SW 1271 (cell line): ENCODE data around the gene MTHFSD.

ENCODE experiments used
- DNase-seq, 2 experiments: peaks; one replicate each; lab custom pipeline; 2025; lab: John Stamatoyannopoulos, UW

The MTHFSD gene

DNA sequence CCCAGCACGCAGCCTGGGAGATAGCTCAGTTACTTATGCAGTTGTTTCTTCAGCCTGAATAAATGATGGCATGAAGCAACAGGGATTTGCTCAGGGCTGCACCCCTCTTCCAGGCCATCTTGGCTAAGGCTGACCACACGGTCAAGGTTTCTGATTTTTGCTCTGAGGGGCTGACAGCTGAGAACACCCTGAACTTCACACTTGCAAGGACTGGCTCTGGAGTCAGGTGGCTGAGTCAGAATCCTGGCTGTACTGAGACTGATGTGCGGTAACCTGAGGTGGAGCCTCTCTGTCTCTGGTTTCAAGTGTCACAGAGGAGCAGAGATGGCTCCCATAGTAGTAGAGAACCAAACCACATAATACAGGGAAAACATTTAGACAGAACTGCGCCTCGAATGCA, 4.8 kb downstream of the MTHFSD start:
- DNase-seq, result no peak

DNA sequence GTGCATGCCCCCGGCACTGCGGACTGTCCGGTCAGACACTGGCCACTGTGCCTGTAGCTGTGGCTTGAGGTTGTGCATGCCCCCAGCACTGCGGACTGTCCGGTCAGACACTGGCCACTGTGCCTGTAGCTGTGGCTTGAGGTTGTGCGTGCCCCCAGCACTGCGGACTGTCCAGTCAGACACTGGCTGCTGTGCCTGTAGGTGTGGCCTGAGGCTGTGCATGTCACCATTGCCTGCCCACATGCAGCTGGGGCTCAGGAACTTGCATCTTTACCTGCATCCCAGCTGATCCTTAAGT, 5.2 kb downstream of the MTHFSD start:
- DNase-seq, result no peak

DNA sequence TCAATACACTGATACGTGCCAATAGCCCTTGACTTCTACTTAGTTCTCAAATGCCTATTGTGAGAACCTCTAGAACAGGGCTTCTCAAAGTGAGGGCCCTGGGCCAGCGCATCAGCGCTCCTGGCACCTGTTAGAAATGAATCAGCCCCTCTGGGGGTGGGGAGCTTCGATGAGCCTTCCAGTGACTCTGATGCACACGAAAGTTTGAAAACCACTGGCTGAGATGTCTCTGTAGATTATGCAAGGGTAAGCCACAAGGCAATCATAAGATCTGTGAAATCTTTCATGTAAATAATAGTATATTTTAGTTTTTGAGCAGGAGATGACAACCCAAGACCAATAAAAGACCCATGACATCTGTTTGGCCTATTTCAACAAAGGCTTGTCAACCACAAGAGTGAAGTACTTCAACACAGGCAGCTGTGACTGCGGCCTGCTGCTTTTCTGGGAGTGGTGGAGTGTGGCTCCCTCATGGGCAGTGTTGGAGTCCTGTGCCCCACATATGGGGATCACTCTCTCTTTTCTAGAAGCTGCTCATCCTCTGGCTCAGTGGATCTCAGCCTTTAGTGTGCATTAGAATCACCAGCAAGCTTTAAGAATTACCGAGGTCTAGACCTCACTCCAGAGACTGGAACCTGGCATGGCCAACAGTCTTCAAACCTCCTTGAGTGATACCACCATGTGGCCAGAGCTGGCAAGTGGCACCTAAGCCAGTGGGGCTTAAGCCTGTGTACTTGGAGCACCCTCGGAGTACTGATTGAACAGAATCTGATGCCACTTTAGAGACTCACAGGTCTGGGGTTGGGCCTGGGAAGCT, 5.8 kb downstream of the MTHFSD start:
- no peak for DNase-seq

DNA sequence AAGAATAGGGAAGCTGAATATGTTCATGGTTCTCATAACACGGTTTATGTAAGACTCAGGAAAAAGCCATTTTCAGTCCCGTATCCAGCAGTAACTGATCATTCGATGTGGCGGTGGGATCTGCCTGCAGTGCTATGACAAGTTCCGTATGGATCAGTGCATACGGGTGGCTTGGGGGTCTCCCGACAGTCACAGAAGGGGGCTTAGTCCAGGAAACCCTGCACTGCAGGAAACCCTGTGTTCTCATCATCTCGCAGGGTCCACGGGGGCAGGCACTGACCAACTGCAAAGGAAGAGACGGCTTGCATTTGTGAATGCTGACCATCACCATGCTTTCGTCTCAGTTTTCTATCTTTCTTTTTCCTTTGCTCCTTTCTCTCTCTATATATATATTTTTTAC, 7.7 kb downstream of the MTHFSD start:
- DNase-seq, result no peak

DNA sequence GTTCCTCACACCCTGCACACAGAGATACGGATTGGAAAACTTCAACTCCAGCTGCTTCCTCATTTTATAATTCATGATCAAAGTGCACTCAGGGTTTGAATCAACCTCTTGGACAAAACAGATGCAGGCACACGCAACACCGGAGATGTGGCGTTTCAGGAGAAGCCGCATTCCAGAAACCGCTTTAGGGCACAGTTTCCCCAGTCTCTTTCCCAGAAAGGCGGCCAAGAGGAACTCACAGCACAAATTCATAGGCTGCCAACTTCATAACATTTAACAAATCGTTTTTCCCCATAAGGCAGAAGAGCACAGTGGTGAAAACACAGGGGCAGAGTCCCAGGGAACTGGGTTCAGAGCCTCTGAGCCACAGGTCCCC, 8.4 kb downstream of the MTHFSD start:
- DNase-seq, result no peak

DNA sequence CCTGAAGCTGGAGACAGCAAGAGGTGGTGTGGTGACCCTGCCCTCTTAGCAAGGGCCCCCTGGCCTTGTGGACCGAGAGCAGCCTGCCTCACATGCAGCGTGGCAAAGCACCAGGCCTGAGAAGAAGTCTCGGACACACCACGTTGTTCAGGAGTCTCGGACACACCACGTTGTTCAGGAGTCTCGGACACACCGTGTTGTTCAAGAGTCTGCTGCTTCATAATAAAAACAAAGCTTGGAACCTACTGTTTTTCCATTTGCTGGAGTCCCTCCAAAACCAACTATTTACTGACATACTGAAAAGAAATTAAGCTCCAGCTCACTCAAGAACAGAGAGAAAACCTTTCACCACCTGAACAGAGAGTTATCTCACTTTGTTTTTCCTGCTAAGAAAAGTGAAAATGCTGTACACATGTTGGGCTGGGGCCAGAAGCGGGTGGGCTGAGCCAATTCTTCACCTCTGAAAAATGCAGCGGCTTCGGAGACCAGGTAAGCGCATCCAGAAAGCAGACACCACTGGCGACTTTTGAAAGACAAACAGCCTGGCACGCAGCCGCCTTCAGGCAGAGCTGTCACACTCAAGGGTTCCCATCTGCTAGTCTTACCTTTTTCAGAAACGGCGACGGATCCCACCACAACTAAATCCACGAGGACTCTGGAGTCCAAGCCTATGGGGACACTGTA, 8.9 kb downstream of the MTHFSD start:
- no peak for DNase-seq

DNA sequence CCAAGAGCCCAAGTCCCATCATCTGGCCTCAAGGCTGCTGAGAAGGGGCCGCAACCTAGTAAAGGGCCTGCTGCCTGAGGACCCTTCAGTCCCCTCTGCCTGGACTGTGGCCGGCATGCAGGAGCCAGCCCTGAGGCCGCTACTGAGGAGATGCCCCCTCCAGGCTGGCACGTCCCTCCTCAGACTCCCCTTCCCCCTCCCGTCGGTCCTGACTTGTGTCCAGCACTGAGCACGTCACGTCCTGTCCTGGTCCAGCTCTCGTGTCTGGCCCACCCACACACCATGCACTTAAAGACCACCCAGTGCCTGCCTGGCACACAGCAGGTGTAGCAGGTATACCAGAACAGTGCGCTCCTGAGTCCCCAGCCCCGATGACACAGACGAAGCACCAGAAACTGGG, 9.6 kb downstream of the MTHFSD start:
- no peak for DNase-seq

DNA sequence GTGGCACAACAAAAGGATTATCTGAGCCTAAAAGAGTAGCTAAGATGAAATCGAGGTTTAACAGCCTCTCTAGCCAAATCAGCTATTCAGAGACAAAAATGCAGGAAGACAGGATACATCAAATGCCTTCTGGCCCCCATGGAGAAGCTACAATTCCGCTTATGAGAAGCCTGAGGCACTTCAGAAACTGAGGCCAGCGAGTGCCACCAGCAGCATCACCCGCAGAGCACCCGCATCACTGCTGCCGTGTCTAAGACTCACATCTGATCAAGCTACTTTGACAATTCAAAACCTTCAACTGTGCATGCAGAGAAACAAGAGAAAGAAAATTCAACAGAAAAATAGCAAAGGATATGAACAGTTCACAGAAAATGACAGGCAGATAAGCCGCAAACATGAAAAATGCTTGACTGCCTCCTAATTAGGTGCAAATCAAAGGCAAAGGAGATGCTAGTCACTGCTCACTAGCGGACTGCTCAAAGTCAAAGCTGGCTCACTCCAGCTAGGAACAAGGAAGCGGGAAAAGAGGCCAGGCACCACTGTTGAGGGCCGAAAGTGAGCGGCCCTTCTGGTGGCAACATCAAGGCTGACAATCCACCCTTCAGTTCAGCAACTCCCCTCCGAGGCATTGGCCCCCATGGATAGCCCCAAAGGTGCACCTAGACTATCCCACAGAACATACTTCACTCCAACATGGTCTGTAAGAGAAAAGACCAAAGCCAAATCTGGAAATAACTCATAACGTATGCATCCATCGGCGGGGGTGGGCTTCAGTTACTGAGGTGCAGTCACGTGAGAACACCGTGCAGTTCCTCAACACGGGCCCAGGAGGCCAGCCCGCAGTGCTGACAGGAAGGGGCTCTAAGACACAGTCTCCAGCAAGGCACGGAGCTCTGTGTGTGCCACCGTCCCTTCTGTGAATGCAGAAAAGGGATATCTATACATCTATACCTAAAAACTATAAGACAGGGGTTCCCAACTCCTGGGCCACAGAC, 12.0 kb downstream of the MTHFSD start:
- DNase-seq, result no peak

DNA sequence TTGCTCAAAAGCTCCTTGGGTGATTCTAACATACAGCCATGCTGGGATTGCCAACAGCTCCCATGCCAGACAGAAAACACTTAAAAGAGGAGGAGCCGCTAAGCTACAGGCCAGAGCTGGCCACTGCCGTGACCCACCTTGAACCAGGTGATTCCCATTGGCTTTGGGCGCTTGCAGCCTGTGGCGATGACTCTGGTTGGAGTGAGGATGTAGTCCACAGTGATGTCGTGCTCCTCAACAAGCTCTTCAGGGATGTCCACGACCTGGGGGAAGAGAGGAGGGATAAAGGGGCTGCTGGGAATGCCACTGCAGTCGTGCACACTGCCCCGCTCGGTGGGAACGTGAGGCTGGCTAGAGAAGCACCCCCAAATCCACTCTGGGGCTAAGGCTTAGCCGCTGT, 13.5 kb downstream of the MTHFSD start:
- no peak for DNase-seq

DNA sequence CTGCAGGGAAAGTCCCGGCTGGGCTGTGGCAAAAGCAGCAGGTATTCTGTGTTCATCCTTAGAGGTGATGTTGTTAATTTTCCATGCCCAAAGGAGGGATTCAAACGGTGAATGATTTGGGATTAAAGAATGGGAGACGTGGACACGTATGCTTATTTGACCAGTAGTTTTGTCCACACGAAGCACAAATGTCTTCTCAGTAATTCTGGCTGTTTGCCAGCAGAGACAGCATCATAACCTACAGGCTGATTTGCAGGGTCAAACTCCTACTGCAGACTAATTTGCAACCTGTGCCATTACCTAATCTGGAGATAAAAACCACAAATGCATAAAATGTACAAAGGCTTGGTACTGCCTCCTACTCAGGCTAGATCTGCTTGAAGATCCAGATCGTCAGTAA, 14.1 kb downstream of the MTHFSD start:
- no peak for DNase-seq

DNA sequence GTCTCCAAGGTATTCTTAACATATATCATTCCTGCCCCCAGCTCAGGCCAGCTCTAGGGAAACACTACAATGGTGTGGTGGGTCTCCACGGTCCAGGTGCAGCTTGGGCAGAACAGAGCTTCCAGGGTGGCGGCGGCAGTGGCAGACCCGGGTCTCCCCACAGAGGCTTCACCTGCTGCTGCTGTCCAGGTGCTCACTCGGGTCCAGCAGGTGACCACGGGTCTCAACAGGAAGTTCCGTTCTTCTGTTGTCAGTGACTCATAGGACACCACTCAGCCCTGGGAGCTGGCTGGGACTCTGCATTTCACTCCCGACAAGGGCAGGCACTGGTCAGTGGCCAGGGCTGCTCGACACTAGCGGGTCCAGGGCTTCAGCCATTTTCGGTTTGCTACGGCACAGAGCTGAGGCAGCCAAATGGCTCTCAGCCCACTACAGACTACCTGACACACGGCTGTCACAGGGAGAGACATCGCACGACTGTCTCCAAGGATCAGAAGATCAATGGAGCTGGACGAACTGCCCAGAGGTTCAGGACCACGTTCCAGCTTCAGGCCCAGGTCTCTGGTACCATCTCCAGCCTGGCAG, 16.7 kb downstream of the MTHFSD start:
- DNase-seq, result no peak

DNA sequence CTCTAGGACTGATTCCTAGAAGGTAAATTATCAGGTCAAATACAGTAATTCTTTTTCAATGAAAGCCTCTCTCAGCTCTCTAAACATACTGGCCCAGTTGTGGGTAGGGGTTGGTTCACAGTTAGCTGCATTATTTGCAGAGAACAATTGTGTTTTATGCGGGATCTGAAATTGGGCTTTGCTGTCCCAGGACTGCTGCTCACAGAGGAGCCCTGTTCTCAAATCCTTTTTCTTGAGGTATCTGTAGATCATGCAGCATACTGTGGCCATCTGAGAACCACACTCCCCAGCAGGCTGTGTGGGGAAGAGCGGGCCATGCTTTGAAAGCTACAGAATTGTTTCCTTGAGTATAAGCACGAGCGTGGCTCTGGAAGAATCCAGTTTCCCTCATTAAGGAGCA, 17.5 kb downstream of the MTHFSD start:
- no peak for DNase-seq

DNA sequence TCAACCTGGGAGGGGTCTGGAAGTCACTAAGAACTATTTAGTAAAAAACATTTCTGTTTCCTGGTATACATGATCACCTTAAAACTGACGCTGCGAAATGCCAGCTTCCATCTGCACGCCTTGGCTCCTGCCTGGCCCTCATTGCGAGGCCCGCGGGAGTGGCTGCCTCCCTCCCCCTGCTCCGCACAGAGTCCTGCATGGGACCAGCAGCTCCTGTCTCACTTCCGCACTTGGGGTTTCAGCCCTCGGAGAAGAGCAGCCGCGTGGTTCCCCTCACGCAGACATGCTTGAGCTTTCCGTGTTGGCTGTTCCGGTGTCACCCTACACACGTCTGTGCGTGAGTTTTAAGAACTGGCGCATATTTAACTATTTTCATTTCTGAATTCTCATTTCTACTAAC, 18.4 kb downstream of the MTHFSD start:
- no peak for DNase-seq

DNA sequence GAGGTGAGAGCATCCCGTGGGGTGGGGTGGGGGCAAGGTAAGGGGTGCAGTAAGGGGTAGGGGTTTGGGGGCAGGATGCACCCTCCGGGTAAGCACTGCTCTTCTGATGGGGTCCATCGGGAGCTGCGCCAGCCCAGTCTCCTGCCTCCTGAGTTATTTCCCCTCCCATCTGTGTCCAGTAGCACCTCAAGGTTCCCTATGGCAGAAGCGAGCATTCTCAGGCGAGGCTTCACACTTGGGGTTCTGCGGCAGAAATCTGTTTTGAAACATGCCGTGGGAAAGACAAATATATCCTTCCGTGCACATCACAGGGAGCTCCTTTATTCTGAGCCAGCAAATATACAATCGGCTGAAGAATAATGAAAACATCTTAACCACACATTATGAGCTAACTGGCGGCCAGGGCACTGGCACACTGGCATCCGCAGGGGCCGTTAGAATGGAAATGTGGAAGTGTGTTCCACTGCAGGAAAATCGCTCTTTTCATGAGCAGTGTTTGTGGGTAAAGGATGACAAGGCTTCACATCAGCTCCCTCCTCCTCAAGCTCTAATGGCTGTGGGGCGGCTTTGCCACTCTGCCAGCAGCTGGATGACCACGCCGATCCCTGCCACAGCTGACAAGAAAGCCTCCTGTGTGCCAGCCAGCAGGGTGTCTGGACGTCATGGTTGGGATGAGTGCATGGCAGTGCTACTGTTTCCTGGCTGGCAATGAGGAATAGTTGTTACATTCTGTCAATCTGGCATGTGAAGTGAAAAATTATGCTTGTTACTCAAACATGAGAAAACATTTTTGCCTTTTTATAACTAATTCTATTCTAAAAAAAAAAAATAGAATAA, 20.0 kb downstream of the MTHFSD start:
- DNase-seq, result no peak

DNA sequence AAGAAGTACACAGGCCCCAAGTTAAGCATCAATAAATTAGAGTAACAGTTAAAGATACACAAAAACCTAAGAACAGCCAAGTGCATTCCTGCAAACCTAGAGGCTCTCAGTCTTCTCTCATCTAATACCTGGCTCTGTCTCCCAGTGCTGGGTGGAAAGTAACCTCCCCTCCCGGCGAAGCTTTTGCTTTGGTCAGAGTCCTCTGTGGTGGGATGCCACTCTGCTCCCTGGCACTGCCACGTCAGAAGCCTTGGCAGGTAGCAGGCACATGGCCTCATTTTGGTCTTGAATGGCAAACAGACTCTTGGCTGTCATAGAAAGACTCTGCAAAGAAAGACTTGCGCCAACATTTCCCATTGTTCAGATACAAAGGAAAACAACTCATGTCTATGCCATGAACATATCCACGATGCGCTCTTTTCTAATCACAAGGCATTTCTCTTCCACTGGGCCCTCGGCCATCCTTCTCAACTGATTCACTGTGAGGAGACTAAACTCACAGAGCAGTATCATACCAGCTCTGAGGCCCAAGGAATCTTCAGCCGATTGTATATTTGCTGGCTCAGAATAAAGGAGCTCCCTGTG, 21.2 kb downstream of the MTHFSD start:
- no peak for DNase-seq

DNA sequence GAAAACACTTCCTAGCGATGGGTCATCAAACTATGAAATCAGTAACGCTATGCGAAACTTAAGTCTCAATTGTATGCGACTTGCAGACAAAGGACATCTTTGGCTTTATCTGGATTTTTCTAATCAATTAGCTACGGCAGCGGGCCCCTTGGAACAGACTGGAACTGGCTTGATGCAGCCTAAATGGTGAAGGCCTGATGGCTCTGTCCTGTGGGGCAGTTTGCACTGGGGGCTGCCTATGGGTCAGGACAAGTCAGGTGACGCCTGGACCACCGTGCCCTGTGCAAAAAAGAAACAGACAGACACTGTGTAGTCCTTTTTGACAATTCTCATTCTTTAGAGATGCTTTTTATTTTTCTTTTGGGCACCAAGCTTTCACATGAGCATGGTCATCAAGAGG, 22.0 kb downstream of the MTHFSD start:
- no peak for DNase-seq

DNA sequence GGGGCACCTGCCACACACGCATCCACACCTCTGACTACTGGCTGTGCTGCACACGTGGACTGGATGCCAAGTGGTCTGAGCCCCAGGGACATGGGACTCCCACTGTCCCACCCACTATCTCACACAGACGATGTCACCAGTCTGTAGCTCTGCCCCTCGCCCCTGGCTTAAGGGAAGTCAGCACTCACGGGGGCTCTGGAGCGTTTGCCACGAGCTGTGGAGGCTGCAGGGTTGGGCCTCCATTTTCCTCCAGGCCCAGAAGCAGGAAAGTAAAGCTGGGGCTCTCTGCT, 22.6 kb downstream of the MTHFSD start:
- DNase-seq, result no peak

DNA sequence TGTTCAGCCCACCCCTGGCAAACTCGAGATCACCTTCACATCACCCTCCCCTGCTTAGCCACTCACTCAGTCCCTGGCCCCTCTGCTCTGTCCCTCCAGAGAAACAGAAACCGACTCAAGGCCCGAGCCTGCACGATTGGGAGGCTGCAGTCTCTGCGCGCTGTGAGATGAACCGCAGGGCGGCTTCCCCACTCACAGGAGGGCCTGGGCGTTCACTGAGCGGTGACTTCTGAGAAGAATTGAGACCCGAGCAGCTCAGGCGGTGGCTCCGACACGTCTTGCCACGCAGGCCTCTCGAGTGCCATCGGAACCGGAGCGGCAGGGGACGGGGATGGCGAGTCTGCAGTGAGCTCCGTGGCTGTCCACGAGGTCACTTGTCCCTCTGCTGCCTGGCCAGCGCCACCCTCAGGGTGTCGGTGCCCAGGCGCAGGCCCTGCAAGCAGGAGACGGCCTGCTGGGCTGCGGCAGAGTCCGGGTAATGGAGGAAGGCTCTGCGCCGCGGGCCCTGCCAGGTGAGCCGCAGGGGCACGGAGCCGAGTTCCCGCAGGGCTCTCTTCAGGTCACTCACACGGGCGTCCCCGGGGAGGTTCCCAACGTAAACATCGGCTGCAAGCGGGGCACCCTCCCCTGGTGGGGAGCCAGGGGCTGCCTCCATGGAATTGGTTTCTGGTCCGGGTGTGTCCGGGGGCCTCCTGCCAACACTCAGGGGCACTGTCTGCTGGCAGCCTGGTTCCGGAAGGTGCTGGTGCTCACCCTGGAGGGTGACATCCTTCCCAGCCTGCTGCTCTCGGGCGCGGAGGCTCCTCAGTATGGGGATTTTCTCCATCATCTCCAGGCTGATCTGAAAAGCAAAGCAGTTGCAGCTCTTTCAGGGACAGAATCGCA, 23.2 kb downstream of the MTHFSD start:
- DNase-seq, result no peak

DNA sequence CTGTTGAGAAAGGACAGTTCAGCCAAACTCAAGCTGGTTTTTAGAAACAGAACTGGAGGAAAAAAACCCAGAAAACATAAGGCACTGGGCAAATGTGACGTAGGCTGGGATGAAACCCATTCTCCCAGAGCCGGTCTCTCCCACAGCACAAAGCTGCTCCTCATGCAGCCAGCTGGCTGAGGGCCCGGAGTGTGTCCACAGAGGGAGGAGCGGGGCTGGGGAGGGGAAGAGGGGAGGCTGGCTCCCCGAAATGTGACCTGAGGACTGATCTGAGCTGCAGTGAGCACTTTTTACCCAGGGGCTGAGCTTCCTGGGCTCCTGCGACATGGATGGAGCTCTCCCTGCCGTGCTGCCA, 23.9 kb downstream of the MTHFSD start:
- no peak for DNase-seq
